H1 (cell line): ENCODE measurements around the gene CPLX1. TPM values are rescaled to one million over a fixed set of nuclear protein-coding genes. Genes with fewer than 3 reads are reported as not detected.

ENCODE experiments used
- CTCF ChIA-PET: fragments of 300-600 bp; sonication (Branson Sonifier 250); formaldehyde crosslinking; loops from one replicate; lab custom pipeline; 2021; ENCODE audit not compliant: partially characterized antibody; lab: Charles Lee
- POLR2A ChIA-PET: fragments of 300-600 bp; sonication (Branson Sonifier 250); formaldehyde crosslinking; loops from one replicate; lab custom pipeline; 2021; ENCODE audit warnings: inconsistent platforms; ENCODE audit not compliant: partially characterized antibody; lab: Charles Lee
- DNase-seq, 2 experiments: peaks; one replicate each; pipeline versions ENCODE4 v3.0.0 to v3.0.0-alpha.2; 2010 to 2022; ENCODE audit warnings: low spot score in 2 of 2, low read depth in 1 of 2, mixed read lengths in 1 of 2
- FAIRE-seq: peaks from 2 replicates; lab custom pipeline; 2011; peaks lifted over from hg19 to GRCh38; lab: Jason Lieb, UNC
- H2AFZ ChIP-seq: 2 replicates; pipeline ENCODE4 v1.8.1; 2012; ENCODE audit warnings: low read length, inconsistent platforms
- H2AK5ac ChIP-seq: 2 replicates; pipeline ENCODE4 v1.6.1; 2013; ENCODE audit warnings: low read depth, low read length
- H2BK120ac ChIP-seq: replicated peaks from 2 replicates; pipeline ENCODE3; 2013; ENCODE audit warnings: low read depth, low read length, inconsistent platforms
- H2BK12ac ChIP-seq: 2 replicates; pipeline ENCODE4 v1.6.1; 2013; ENCODE audit warnings: low read depth, low read length
- H2BK15ac ChIP-seq: 2 replicates; pipeline ENCODE4 v1.6.1; 2013; ENCODE audit warnings: low read length
- H2BK20ac ChIP-seq: 2 replicates; pipeline ENCODE4 v1.6.1; 2013; ENCODE audit warnings: low read length
- H2BK5ac ChIP-seq: 2 replicates; pipeline ENCODE4 v1.6.1; 2013; ENCODE audit warnings: low read depth, low read length
- H3K14ac ChIP-seq: 2 replicates; pipeline ENCODE4 v1.6.1; 2013; ENCODE audit warnings: inconsistent platforms; ENCODE audit not compliant: insufficient read length
- H3K18ac ChIP-seq: 2 replicates; pipeline ENCODE4 v1.6.1; 2013; ENCODE audit warnings: low read length; ENCODE audit errors: extremely low read depth
- H3K23ac ChIP-seq: 2 replicates; pipeline ENCODE4 v1.6.1; 2013; ENCODE audit warnings: inconsistent platforms; ENCODE audit not compliant: insufficient read length
- H3K23me2 ChIP-seq: 2 replicates; pipeline ENCODE4 v1.6.1; 2013; ENCODE audit warnings: low read depth, low read length
- H3K27ac ChIP-seq: 2 replicates; pipeline ENCODE4 v1.6.1; 2011; ENCODE audit warnings: low read depth, low read length, inconsistent platforms
- H3K27me3 ChIP-seq, 4 experiments: replicated peaks in 1 of 4; 1 replicate in 1 of 4; 2 replicates in 3 of 4; pipeline versions ENCODE4 v1.6.1 to v1.8.1; 2011 to 2013; ENCODE audit warnings: low read length in 3 of 4, mild to moderate bottlenecking in 3 of 4, inconsistent platforms in 2 of 4, mixed read lengths in 2 of 4, moderate library complexity in 1 of 4; ENCODE audit not compliant: control insufficient read depth in 3 of 4, insufficient read depth in 3 of 4; ENCODE audit errors: extremely low read depth in 1 of 4
- H3K36me3 ChIP-seq, 4 experiments: 2 replicates each; pipeline versions ENCODE4 v1.6.1 to v1.8.1; 2011 to 2013; ENCODE audit warnings: mild to moderate bottlenecking in 4 of 4, low read length in 3 of 4, moderate library complexity in 2 of 4, control low read depth in 1 of 4, inconsistent platforms in 1 of 4; ENCODE audit not compliant: insufficient read depth in 4 of 4, control insufficient read depth in 2 of 4
- H3K4ac ChIP-seq: replicated peaks from 2 replicates; pipeline ENCODE3; 2013; ENCODE audit warnings: low read length, low read depth, mixed read lengths, inconsistent platforms; ENCODE audit not compliant: insufficient read length
- H3K4me1 ChIP-seq, 4 experiments: replicated peaks in 1 of 4; 1 replicate in 1 of 4; 2 replicates in 3 of 4; pipeline versions ENCODE4 v1.6.1 to v1.8.1; 2011 to 2013; ENCODE audit warnings: low read length in 3 of 4, inconsistent platforms in 2 of 4, mixed read lengths in 1 of 4; ENCODE audit not compliant: insufficient read depth in 4 of 4, control insufficient read depth in 3 of 4
- H3K4me2 ChIP-seq, 2 experiments: 2 replicates each; pipeline versions ENCODE4 v1.6.1 to v1.8.1; 2011 to 2013; ENCODE audit warnings: low read depth in 2 of 2, low read length in 2 of 2, control low read depth in 1 of 2, inconsistent platforms in 1 of 2, mild to moderate bottlenecking in 1 of 2; ENCODE audit not compliant: insufficient read depth in 1 of 2
- H3K4me3 ChIP-seq, 4 experiments: fragments of 200-600, 300-600 bp in 1 of 4; sonication (generic), shearing (Covaris generic), sonication (Bioruptor Twin) in 1 of 4; 2 replicates each; pipeline versions ENCODE4 v1.5.1 to v1.8.1; 2011 to 2016; ENCODE audit warnings: low read length in 4 of 4, low read depth in 3 of 4, control low read depth in 2 of 4, inconsistent platforms in 2 of 4, mild to moderate bottlenecking in 2 of 4, mixed read lengths in 1 of 4, moderate library complexity in 1 of 4; ENCODE audit not compliant: insufficient read depth in 2 of 4; ENCODE audit errors: extremely low read depth in 1 of 4
- H3K56ac ChIP-seq: replicated peaks from 2 replicates; pipeline ENCODE3; 2013; ENCODE audit warnings: low read depth, mild to moderate bottlenecking, mixed read lengths, low read length, inconsistent platforms; ENCODE audit not compliant: insufficient read length
- H3K79me1 ChIP-seq: 2 replicates; pipeline ENCODE4 v1.6.1; 2013; ENCODE audit warnings: low read depth, low read length, control low read depth
- H3K79me2 ChIP-seq, 2 experiments: 2 replicates each; pipeline versions ENCODE4 v1.6.1 to v1.8.1; 2012 to 2013; ENCODE audit warnings: low read length in 2 of 2, mild to moderate bottlenecking in 2 of 2, inconsistent platforms in 1 of 2; ENCODE audit not compliant: insufficient read depth in 2 of 2, control insufficient read depth in 1 of 2
- H3K9ac ChIP-seq, 4 experiments: replicated peaks in 1 of 4; 1 replicate in 1 of 4; 2 replicates in 3 of 4; pipeline versions ENCODE4 v1.6.1 to v1.8.1; 2011 to 2013; ENCODE audit warnings: low read depth in 3 of 4, low read length in 3 of 4, control low read depth in 2 of 4, mild to moderate bottlenecking in 2 of 4, moderate library complexity in 2 of 4, inconsistent platforms in 1 of 4; ENCODE audit errors: extremely low read depth in 1 of 4
- H3K9me3 ChIP-seq, 2 experiments: 2 replicates each; pipeline versions ENCODE4 v1.6.1 to v1.8.1; 2012 to 2013; ENCODE audit warnings: mild to moderate bottlenecking in 2 of 2, moderate library complexity in 2 of 2, control low read depth in 1 of 2, inconsistent platforms in 1 of 2, low read depth in 1 of 2, low read length in 1 of 2, mixed read lengths in 1 of 2; ENCODE audit not compliant: insufficient read depth in 2 of 2
- H4K20me1 ChIP-seq, 2 experiments: replicated peaks in 1 of 2; 2 replicates each; pipeline versions ENCODE3 to v1.8.1; 2011 to 2013; ENCODE audit warnings: inconsistent platforms in 2 of 2, low read length in 2 of 2, mild to moderate bottlenecking in 1 of 2; ENCODE audit not compliant: insufficient read depth in 2 of 2, control insufficient read depth in 1 of 2
- H4K5ac ChIP-seq: 2 replicates; pipeline ENCODE4 v1.6.1; 2013; ENCODE audit warnings: low read length, low read depth, mixed read lengths, inconsistent platforms; ENCODE audit not compliant: insufficient read length
- H4K8ac ChIP-seq: 2 replicates; pipeline ENCODE4 v1.8.0; 2013; ENCODE audit warnings: mild to moderate bottlenecking, moderate library complexity, low read length, inconsistent platforms; ENCODE audit not compliant: insufficient read depth; ENCODE audit errors: extremely low read depth
- H4K91ac ChIP-seq: replicated peaks from 2 replicates; pipeline ENCODE3; 2013; ENCODE audit warnings: low read length, mixed read lengths, inconsistent platforms; ENCODE audit not compliant: insufficient read length
- BRCA1 ChIP-seq: IDR thresholded peaks from 2 replicates; pipeline ENCODE4 v1.6.1; 2012; ENCODE audit warnings: low read depth, low read length, improper control_type of control experiment
- FOSL1 ChIP-seq: IDR thresholded peaks from 2 replicates; pipeline ENCODE4 v1.6.1; 2011; ENCODE audit warnings: mild to moderate bottlenecking, low read depth, low read length, moderate library complexity; ENCODE audit not compliant: insufficient read depth
- KDM4A ChIP-seq: IDR thresholded peaks from one replicate; pipeline ENCODE4 v1.7.1; 2012; ENCODE audit warnings: low read depth, mild to moderate bottlenecking, moderate library complexity, low read length, inconsistent platforms; ENCODE audit not compliant: severe bottlenecking
- PHF8 ChIP-seq: fragments of 200-600 bp; sonication (generic); conservative IDR thresholded peaks from 2 replicates; pipeline ENCODE4 v1.7.1; 2012; ENCODE audit warnings: low read depth, mild to moderate bottlenecking, inconsistent platforms, low read length, moderate library complexity
- WGBS, 2 experiments: shearing (Covaris generic) in 1 of 2; methylation state at CpG; one replicate each; pipeline versions ENCODE4 v1.1.6 to v1.1.7; 2013 to 2015; ENCODE audit warnings: low lambda C conversion rate in 2 of 2, mixed read lengths in 2 of 2, inconsistent platforms in 1 of 2, low coverage in 1 of 2, missing lambda C conversion rate in 1 of 2; ENCODE audit not compliant: insufficient replicate concordance in 2 of 2, insufficient coverage in 1 of 2, insufficient read length in 1 of 2; ENCODE audit errors: extremely low coverage in 1 of 2, missing lambda C conversion rate in 1 of 2; 5-methylcytosine and 5-hydroxymethylcytosine counted together
- polyA plus RNA-seq, 7 experiments: library from polyadenylated mRNA; depleted of rRNA in 3 of 7; stranded (reverse) in 5 of 7; unstranded in 2 of 7; fragments of >200 nt in 5 of 7; fragments of 200-250 nt in 2 of 7; gene quantifications; 1 replicate in 5 of 7; 2 replicates in 1 of 7; 4 replicates in 1 of 7; pipeline versions ENCODE4 v1.2.1 to v1.2.3, GENCODE V29; 2011 to 2013; ENCODE audit warnings: missing spikeins in 2 of 7, mixed read lengths in 2 of 7
- total RNA-seq: library from RNA; stranded (reverse); fragmentation: NEBNext Ultra II Directional; extraction: Animal tissue kit (Norgen Biotek cat#: 25700); gene quantifications from 2 replicates; pipeline ENCODE4 v1.2.1, GENCODE V29; 2021

Gene CPLX1
- total and polyA plus RNA-seq, 2 of the 8 experiments (the other 6 are each of a cell fraction or from before 2014, with no cell fraction given): 0.32 to 0.56 TPM

GRCh38 chr4:872241-872981 is 46.5 kb upstream of the CPLX1 start:
- H2BK5ac ChIP-seq: no peak overlapping the region
- H3K23ac ChIP-seq: no peak overlapping the region
- H3K36me3 ChIP-seq: peaks cover 0 to 37% (median 19%) of the 10 kb centered on the region in 4 experiments; a peak in 4 of 8 replicates
- H3K79me1 ChIP-seq: peaks cover 3% of the 10 kb centered on the region
- no peak overlapping the region for H3K56ac ChIP-seq
- no peaks in the 10 kb centered on the region for H3K4me1 ChIP-seq
- H3K9me3 ChIP-seq: peaks cover 0 to 8% of the 10 kb centered on the region in 2 experiments; a peak in 1 of 4 replicates
- TF ChIP-seq FOSL1: no peak
- no peak for TF ChIP-seq BRCA1
- no peak for TF ChIP-seq KDM4A
- TF ChIP-seq PHF8: no peak
- TF ChIP-seq, all 59 proteins: peak for 0
- FAIRE-seq: no peak
- no peak overlapping the region for H2AK5ac ChIP-seq
- no peak overlapping the region for H3K18ac ChIP-seq
- H3K79me2 ChIP-seq: no peaks in the 10 kb centered on the region
- no peak overlapping the region for H2AFZ ChIP-seq
- no peak overlapping the region for H2BK12ac ChIP-seq
- ChIA-PET CTCF (interaction anchor here (0.7 to 2.1 kb wide), 7 partner anchors 11 to 821 kb away, joined by 3 to 6 read pairs (median 4); no protein-coding TSS in a partner anchor), POLR2A (interaction anchor here (0.5 to 1.1 kb wide), 3 partner anchors 23 to 142 kb away, joined by 3 read pairs; no protein-coding TSS in a partner anchor)
- H2BK120ac ChIP-seq: no peak overlapping the region
- no peak overlapping the region for H2BK15ac ChIP-seq
- H3K4ac ChIP-seq: no peak overlapping the region
- H4K5ac ChIP-seq: no peak overlapping the region
- no peak overlapping the region for H3K14ac ChIP-seq
- H2BK20ac ChIP-seq: no peak overlapping the region
- no peak overlapping the region for H4K8ac ChIP-seq
- no peak overlapping the region for H3K27ac ChIP-seq
- no peaks in the 10 kb centered on the region for H3K27me3 ChIP-seq
- no peak overlapping the region for H4K91ac ChIP-seq
- no peak overlapping the region for H3K4me3 ChIP-seq
- WGBS, 2 experiments: 96% methylated on average over 31 of the region's 43 CpGs; no CpG with 5 or more reads in 1 of the 2 experiments
- peaks cover 1 to 14% of the 10 kb centered on the region in 2 experiments for H4K20me1 ChIP-seq
- H3K4me2 ChIP-seq: no peak overlapping the region
- DNase-seq: no peak
- H3K23me2 ChIP-seq: peaks cover 3% of the 10 kb centered on the region; the same call in 1 of the 2 replicates
- no peak overlapping the region for H3K9ac ChIP-seq
